Ovary (tissue), 3 donors: ENCODE results near the gene SERPINA1.

Experiments
- POLR2A ChIP-seq: fragments of 450-650 bp; IDR thresholded peaks from one replicate; pipeline ENCODE4 v1.6.1; 2017; ENCODE audit warnings: antibody characterized with exemption, mild to moderate bottlenecking, moderate library complexity
- TF ChIP-seq, protein P1 (sequence below), 3 donors: fragments of 450-650 bp in 2 of 3; fragments of 200-600 bp in 1 of 3; IDR thresholded peaks; one replicate each; pipeline versions ENCODE4 v1.5.1 to v1.8.0; 2016 to 2022; ENCODE audit warnings: antibody characterized with exemption in 3 of 3, mild to moderate bottlenecking in 1 of 3
- donor health status: DM: no; HTN: no; CAD: no.

DNA sequence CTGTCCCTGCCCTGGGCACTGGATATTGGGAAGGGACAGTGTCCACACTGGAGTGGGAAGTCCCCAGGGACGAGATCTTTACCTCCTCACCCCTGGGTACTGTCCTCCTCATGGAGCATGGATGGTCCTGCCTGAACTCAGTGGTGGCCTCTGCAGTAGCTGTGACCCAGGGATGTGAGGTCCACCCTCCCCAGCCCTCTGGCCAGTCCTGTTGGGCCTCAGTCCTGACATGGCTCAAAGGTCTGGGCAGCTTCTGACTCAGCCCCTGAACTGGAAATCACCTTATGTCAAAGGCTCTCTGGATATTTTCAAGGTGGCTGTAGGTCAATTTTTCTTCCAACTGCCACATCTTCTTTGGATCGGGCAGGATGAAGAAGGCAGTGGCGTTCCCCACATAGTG is 24.4 kb downstream of the SERPINA1 start:
- TF ChIP-seq POLR2A: no peak
- TF ChIP-seq, protein P1, sequence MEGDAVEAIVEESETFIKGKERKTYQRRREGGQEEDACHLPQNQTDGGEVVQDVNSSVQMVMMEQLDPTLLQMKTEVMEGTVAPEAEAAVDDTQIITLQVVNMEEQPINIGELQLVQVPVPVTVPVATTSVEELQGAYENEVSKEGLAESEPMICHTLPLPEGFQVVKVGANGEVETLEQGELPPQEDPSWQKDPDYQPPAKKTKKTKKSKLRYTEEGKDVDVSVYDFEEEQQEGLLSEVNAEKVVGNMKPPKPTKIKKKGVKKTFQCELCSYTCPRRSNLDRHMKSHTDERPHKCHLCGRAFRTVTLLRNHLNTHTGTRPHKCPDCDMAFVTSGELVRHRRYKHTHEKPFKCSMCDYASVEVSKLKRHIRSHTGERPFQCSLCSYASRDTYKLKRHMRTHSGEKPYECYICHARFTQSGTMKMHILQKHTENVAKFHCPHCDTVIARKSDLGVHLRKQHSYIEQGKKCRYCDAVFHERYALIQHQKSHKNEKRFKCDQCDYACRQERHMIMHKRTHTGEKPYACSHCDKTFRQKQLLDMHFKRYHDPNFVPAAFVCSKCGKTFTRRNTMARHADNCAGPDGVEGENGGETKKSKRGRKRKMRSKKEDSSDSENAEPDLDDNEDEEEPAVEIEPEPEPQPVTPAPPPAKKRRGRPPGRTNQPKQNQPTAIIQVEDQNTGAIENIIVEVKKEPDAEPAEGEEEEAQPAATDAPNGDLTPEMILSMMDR (IDR thresholded peaks at IDR 0.05): no peak
